Left kidney (tissue), 8 donors: ENCODE data around the gene UBE2J1. TPM values are rescaled to one million over a fixed set of nuclear protein-coding genes. Genes with fewer than 3 reads are reported as not detected.
"Not testable (repeated sequence)": the region's sequence is repeated elsewhere in the genome, so short reads cannot be mapped to it uniquely, and the experiment has no call there.

Experiments
- DNase-seq: peaks from one replicate; pipeline ENCODE4 v3.0.0-alpha.2; 2013
- long read RNA-seq, 8 donors: transcript quantifications; one replicate each; lab custom pipeline, GENCODE V29; 2026
- polyA plus RNA-seq: library from polyadenylated mRNA; unstranded; fragments of 120-200 nt; gene quantifications from one replicate; pipeline ENCODE4 v1.2.1, GENCODE V29; 2013; ENCODE audit not compliant: insufficient read length

Gene UBE2J1, protein sequence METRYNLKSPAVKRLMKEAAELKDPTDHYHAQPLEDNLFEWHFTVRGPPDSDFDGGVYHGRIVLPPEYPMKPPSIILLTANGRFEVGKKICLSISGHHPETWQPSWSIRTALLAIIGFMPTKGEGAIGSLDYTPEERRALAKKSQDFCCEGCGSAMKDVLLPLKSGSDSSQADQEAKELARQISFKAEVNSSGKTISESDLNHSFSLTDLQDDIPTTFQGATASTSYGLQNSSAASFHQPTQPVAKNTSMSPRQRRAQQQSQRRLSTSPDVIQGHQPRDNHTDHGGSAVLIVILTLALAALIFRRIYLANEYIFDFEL
- polyA plus RNA-seq = 59.3 TPM
- long read RNA-seq, donor 1, full-length matches to known transcripts = 26 of 26 reads
- long read RNA-seq, donor 1, partial matches to known transcripts = 0 of 26 reads
- long read RNA-seq, donor 1, other reads (novel, unspliced or antisense) = 0 of 26 reads
- long read RNA-seq, donor 2, full-length matches to known transcripts = 15 of 15 reads
- long read RNA-seq, donor 2, partial matches to known transcripts = 0 of 15 reads
- long read RNA-seq, donor 2, other reads (novel, unspliced or antisense) = 0 of 15 reads
- long read RNA-seq, donor 3, full-length matches to known transcripts = 17 of 17 reads
- long read RNA-seq, donor 3, partial matches to known transcripts = 0 of 17 reads
- long read RNA-seq, donor 3, other reads (novel, unspliced or antisense) = 0 of 17 reads
- long read RNA-seq, donor 4, full-length matches to known transcripts = 1 of 1 reads
- long read RNA-seq, donor 4, partial matches to known transcripts = 0 of 1 reads
- long read RNA-seq, donor 4, other reads (novel, unspliced or antisense) = 0 of 1 reads
- long read RNA-seq, donor 5, full-length matches to known transcripts = 36 of 36 reads
- long read RNA-seq, donor 5, partial matches to known transcripts = 0 of 36 reads
- long read RNA-seq, donor 5, other reads (novel, unspliced or antisense) = 0 of 36 reads
- long read RNA-seq, donor 6, full-length matches to known transcripts = 27 of 27 reads
- long read RNA-seq, donor 6, partial matches to known transcripts = 0 of 27 reads
- long read RNA-seq, donor 6, other reads (novel, unspliced or antisense) = 0 of 27 reads
- long read RNA-seq, donor 7, full-length matches to known transcripts = 42 of 42 reads
- long read RNA-seq, donor 7, partial matches to known transcripts = 0 of 42 reads
- long read RNA-seq, donor 7, other reads (novel, unspliced or antisense) = 0 of 42 reads
- long read RNA-seq, donor 8, full-length matches to known transcripts = 12 of 12 reads
- long read RNA-seq, donor 8, partial matches to known transcripts = 0 of 12 reads
- long read RNA-seq, donor 8, other reads (novel, unspliced or antisense) = 0 of 12 reads

DNA sequence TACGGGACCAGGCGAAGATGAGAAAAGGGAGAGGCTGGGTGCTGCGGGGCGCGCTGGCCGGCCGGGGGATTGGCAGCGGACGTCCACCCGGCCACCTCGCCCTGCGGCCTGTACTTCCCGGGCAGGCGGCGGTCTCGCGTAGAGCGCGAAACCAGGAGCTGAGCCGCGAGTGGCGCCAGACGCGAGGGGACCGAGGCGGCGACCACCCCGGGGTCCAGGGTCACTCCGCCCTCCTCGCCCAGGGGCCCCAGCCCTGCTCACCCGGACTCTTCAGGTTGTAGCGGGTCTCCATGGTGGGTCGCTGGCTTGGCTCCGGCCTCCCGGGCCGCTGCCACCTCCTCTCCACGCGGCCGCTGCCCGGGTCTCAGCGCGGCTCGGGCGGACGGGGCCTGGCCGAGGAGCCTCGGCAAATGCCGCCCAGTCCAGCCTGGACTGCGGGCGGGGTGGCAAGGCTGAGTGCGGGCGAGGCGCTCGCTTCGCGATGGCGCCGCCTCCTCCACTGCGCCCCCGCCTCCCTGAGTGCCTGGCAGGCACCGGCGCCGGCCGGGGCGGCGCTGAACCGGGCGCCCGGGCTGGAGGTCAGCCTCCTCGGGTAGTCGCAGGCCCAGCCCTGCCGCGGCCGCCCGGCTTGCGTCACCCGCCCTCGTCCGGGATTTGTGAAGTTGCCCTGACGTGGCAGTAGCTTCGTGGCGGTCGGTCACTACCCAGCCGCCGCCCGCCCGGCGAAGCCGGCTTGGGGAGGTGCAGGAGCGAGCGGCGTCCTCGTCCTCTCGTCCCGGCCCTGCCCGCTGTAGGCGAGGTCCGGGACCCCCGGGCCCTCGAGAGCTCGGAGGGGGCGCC is at the start of gene UBE2J1:
TSS of gene UBE2J1 (minus strand) at position 445 of the 840 bp plus-strand sequence. CDS start at position 292, 153 bp downstream.
- DNase-seq = peak; percentile 82

DNA sequence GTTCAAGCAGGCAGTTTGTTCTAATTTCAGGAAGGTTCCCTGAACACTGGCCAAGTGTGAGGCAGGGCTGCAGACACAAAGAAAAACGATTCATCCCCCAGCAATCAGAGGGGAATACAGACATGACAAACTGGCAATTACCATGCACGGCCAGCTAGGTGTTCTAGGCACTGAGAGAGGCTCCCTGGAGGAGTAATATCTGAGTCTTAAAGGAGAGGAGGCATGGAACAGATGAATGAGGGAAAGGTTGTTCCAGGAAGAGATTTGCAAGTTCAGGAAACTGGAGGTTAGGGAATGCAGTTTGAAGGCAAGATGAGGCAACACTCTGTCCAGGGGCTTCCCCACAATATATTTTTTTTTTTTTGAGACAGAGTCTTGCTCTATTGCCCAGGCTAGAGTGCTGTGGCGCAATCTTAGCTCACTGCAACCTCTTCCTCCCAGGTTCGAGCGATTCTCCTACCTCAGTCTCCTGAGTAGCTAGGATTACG is 48.4 kb upstream of the UBE2J1 start:
- DNase-seq = no peak

DNA sequence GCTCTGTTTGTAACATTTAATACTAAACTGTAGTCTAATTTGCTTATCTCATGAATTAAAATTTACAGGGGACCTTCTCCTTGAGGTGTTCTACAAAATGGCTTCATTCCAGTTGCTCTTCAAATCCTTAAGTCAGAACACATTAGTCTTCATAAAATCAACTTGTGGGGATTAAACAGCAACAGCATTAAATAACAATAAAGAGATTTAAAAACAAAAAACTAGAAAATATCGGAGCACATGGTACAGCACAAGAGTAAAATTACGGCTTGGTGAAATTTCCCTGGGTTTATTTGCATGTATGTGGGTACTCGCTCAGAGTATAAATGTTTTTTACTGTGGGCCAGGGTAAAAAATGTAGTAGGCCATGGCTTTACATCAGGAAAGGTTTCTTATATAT is 47.5 kb upstream of the UBE2J1 start:
- no peak for DNase-seq

DNA sequence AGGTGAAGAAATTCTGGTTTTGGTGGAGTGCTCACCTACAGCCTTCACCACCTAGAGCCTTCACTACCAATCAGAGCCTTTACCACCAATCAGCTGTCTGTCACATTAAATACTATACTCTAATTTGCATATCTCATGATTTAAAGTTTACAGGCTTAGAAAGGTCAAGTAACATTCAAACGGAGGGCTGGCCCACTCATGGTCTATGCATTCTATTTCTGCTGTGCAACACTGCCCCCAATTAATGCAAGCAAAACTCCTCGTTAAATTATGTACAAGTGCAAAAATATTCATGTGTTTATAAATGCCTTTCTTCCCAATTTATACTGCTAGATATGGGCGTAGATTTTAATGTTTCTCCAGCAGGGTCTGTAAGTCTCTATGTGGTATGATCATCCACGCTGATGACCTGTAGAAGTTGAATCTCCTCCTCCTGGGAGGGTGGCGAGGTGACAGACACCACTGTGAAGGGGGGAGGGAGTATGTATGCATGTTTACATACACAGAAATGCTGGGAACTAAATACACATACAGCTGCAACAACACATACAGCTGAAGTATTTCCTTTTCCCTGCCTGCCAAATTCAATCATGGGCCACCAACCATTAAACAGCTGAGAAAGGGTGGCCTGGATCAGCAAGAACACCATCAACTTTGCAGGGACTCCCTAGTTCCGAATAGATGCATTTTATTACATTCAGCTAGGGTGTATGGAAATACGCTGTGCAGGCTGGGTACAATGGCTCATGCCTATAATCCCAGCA is 46.4 kb upstream of the UBE2J1 start:
- DNase-seq = no peak

DNA sequence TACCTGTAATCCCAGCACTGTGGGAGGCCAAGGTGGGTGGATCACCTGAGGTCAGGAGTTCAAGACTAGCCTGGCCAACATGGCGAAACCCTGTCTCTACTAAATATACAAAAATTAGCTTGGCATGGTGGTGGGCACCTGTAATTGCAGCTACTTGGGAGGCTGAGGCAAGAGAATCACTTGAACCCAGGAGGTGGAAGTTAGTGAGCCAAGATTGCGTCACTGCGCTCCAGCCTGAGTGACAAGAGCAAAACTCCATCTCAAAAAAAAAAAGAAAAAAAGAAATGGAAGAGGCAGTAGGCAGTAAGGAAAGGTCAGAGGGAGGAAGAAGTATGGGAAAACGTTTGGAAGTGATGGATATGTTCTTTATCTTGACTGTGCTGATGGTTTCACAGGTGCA is 45.4 kb upstream of the UBE2J1 start:
- not testable (repeated sequence) for DNase-seq

DNA sequence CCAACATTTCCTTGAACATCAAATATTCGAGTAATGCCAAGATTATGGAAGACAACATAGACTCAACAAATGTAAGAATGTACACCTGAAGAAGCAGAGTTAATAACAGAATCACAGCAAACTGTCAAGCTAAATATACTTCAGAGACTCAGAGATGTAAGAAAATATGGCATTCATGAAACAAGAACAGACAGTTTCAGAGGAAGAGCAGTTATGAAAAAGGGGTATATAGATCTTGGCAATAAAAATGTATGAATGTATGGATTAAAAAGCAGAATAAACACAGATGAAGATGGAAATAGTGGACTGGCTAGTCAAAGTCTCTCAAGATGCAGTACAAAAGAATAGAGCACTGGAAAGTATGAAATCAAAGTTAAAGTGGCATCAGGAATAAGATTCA is 41.1 kb upstream of the UBE2J1 start:
- no peak for DNase-seq

DNA sequence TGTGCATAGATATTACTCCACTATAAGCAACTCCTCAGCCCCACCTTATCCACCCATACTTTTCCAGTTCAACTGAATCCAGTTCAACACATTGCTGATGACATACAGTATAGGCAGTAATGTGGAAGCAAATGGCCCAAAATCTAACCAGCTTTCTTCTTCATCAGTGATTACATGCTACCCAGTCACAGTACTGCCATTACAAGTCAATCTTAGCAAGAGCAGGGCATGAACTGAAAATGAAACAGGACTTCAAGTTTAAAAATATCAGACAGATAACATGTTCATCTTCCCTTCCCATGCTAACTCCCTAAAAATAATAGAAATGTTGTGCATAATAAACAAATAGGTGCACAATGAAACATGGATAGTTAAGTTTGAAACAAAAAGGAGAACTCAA is 40.3 kb upstream of the UBE2J1 start:
- no peak for DNase-seq

DNA sequence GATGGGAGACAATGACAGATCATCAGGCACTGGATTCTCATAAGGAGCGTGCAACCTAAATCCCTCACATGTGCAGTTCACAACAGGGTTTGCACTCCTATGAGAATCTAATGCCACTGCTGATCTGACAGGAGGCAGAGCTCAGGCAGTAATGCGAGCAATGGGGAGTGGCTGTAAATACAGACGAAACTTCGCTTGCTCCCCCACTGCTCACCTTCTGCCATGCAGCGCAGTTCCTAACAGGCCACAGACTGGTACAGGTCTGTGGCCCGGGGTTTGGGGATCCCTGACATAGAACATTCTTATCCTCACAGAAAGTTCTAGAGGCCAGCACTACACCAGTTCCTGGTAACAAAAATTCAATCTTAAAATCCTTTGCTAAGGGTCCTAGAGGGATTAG is 36.3 kb upstream of the UBE2J1 start:
- DNase-seq = no peak

DNA sequence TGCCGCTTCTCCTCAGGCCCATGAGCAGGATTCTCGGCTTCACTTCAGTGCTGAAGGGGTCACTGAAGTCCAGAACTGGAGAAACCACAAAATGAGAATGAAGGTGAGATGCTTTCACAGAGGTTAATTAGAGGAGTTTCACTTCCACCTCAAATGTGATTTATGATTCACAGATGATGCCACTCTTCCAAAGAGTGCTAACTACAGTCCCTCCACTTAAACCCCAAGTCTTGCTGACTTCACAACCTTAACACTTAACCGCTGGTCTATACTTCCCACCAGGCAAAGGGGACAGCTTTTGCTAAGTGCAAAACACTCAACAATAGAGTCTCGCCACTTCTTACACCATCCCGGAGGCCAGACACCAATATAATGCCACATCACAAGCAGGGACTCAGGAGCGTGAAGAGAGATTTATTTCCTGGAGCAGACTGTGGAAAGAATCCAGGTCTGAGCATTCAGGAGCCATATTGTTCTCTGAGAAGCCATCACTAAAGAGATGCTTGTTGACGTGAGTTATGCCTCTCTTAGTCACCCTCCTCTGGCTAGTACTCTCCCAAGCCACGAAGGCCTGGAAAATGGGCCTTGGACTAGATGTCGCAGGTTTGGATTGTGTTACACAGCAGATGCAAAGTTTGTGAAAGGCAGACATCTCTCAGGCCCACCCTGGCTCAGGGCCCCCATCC is 35.1 kb upstream of the UBE2J1 start:
- DNase-seq = no peak

DNA sequence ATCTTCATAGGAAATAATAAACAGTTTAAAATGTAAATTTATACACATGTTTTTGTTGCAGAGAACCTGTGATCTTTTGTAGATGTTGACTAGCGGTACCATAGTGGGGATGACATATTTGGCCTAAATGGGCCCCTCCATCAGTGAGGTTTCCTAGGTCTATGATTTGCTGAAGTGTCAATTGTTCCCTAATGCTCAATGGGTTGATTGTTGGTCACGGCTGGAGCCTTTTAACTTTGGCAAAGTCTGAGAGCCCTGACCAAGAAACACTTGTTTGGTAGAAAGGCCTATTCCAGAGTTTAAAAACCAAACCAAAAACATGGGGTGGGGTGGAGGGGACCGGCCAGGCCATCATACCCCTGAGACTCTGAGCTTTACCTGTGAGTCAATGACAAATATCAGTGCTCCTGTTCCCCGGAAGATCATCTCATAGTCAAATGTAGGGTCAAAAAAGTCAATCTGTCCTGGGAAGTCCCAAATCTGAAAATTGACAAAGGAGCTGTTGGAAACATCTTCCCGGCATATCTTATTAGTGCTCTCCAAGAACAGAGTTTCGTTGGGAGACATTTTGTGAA is 34.5 kb upstream of the UBE2J1 start:
- DNase-seq = no peak

DNA sequence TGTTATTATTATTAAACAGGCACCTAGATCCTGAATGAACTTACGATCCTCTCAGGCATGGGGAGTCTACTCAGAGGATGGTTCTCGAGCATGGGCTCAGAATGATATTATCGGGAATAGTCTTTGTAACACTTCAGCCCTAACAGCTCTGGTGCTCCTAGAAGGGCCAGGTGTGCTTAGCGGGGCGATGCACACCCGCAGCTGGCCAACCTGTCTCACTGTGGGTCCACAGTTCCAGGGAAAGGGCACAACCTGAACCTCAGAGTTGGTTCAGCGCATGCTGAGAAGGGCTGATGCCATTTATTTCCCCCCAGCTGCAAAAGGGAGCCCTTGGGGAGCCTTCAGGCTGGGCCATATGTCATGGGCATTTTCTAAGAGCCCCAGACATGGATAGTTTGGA is 33.3 kb upstream of the UBE2J1 start:
- no peak for DNase-seq

DNA sequence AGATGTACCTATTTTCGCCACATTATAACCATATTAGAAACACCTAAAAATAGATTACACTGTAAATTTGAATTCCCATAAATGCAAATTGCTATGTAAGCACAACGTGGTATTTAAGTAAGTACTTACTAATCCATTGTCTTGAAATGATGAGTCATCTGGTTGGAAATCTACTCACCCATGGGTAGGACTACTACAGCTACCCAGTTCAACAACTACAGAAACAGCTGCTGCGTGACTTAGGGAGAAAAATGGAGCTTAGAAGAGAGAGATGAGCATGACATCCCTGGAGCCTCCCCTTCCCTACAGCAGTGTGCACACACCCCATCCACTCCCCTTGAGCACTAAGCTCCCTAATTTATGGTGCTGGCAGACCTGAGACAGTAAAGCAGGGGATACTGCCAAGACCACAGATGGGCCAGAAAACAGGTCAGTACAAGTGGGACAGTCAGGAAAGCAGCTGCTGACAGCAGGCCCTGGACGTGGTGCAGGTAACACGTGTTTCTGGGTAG is 32.7 kb upstream of the UBE2J1 start:
- no peak for DNase-seq

DNA sequence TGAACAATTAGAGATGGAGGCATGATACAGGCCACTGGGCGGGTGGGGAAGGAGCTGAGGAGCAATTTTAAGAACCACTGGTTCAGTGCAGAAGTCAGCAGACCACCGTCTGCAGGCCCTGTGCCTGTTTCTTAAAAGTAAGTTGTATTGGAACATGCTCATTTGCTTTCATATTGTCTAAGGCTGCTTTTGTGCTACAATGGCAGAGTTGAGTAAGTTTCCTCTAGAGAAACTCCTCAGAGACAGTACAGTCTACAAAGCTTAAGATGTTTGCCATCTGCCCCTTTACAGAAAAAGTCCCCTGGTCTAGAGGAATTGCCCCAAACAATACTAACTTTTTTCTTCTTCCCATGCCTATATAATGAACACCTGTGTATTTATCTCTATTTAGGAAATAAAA is 28.5 kb upstream of the UBE2J1 start:
- DNase-seq = no peak

DNA sequence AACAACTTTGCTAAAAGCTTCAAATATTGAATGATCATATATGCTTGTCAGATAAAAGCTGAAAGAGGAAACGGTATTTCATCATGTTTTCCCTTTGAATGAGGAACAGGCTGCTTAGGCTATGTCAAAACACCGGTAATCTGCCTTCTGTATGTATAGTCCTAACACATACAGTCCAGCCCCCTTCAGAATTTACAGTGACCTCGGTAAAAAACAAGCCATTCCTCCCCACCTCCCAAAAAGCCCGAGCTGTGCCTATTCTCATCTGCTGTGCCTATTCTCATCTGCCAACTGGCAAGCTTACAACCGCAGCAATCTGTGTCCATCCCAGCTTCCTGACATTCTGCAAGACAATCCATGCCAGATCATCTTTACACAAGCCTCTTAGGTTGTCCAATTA is 26.8 kb upstream of the UBE2J1 start:
- no peak for DNase-seq

DNA sequence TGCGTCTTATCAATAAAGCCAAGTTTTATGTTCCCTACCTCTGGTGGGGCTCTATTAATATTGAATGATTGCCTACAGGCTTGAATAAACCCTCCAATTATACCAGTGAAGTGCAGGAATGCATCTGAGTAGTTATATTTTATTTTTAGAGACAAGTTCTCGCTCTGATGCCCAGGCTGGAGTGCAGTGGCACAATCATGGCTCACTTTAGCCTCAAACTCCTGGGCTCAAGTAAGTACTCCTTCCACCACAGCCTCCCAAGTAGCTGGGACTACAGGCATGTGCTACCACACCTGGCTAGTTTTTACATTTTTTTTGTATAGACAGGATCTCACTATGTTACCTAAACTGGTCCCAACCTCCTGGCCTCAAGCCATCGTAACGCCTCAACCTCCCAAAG is 26.1 kb upstream of the UBE2J1 start:
- DNase-seq = no peak

DNA sequence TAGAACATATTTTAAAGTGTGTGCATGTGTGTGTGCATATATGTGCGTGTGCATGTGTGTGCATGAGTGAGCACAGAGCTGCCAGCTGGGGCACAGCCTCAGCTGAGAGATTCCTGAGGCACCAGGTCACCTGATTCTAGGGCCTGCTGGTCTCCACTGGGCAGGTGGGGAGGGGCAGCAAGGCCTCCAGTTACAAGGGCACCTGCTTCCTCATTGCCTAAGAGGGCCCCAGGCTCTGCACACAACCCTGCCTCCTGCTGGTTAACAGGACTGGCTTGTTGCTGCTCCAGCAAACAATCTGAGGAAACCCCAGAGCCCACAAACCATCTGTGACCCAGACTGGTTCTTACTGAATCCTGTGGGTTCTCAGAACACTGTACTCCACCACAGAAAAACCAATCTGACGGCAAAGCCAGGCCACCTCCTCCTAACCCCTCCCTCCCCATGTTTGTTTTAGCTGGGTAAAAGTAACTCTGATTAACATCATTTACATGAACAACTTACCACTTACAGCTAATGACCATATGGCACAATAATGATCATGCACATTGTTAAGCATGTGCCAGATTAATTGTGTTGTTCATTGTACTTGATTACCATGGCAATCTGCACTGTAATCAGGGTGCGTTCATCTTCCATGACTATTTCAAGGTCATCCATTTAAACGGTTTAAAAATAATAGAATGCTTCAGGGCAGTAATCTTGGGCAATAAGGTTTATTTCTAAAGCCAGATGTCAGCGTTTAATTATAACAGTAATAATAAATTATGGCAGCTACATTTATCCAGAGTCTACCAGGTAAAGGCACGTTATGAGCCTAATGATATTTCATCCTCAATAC is 23.1 kb upstream of the UBE2J1 start:
- peak; percentile 71 for DNase-seq

DNA sequence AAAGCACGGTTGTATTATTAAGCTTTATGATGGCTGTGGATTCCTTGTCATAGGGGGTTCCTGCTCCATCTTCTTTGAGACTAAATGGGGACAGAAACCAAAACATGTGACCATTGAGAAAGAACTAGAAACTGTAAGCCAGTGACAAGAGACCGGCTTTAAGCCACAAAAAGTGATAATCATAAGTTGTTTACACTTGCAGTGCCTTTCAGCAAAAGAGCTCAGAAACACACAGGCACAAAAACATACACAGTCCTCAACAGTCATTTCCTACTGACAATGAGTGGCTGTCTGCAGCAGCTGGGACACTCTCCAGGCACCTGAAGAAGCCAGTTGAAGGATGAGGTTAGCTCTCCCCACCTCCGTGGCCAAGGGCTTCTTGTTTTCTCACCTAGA is 20.0 kb upstream of the UBE2J1 start:
- no peak for DNase-seq
